Measurements from ENCODE around the gene LRIT2. TPM values are rescaled to one million over a fixed set of nuclear protein-coding genes. Genes with fewer than 3 reads are reported as not detected.
"Not testable (repeated sequence)": the region's sequence is repeated elsewhere in the genome, so short reads cannot be mapped to it uniquely, and the experiment has no call there.

Gene LRIT2
- total RNA-seq, 2 experiments from 2014 or later = not detected

GRCh38 chr10:84193327-84193726 lies 32.0 kb downstream of the LRIT2 start:
- H3K4me3 Mint-ChIP-seq = no peak overlapping the region
- no peak overlapping the region for H3K27ac Mint-ChIP-seq
- peaks cover 29% of the 10 kb centered on the region for H3K27me3 Mint-ChIP-seq
- peaks cover 13% of the 10 kb centered on the region for H3K4me1 Mint-ChIP-seq (ENCODE audit: low read depth)
- ChIA-PET POLR2A (no interaction called here), CTCF (interaction anchor here (1.8 to 2.6 kb wide), 2 partner anchors 10 to 54 kb away, joined by 5 to 6 read pairs; partner anchors contain the start of gene GHITM)
- no peak for DNase-seq
- H3K9me3 Mint-ChIP-seq = no peaks in the 10 kb centered on the region
- no peaks in the 10 kb centered on the region for H3K36me3 Mint-ChIP-seq
- intact Hi-C loops (cut with micrococcal nuclease) = loop anchor here (5.0 kb wide), 1 partner anchor 56 kb away; the partner anchor contains the start of gene GHITM

- Mint-ChIP-seq H3K4me1 (ENCODE audit: low read depth) (peaks cover 13% of the 10 kb centered on the region), H3K36me3 (no peaks in the 10 kb centered on the region), H3K27me3 (peaks cover 18% of the 10 kb centered on the region), H3K4me3 (no peak overlapping the region), H3K27ac (no peak overlapping the region), H3K9me3 (no peaks in the 10 kb centered on the region)
- intact Hi-C loops (cut with micrococcal nuclease) = loop anchor here (5.0 kb wide), 1 partner anchor 54 kb away; the partner anchor contains the start of gene GHITM
- DNase-seq = peak; percentile 27
- ChIA-PET POLR2A (no interaction called here), CTCF (interaction anchor here (2.0 kb wide), 1 partner anchor 14 kb away, joined by 8 read pairs; no protein-coding TSS in a partner anchor)
Observed at GRCh38 chr10:84191106-84191505, 34.2 kb downstream of the LRIT2 start.

GRCh38 chr10:84190621-84191020 lies 34.7 kb downstream of the LRIT2 start:
- Mint-ChIP-seq H3K9me3 (no peaks in the 10 kb centered on the region), H3K4me1 (ENCODE audit: low read depth) (peaks cover 13% of the 10 kb centered on the region), H3K27me3 (peaks cover 13% of the 10 kb centered on the region), H3K36me3 (no peaks in the 10 kb centered on the region), H3K4me3 (no peak overlapping the region), H3K27ac (no peak overlapping the region)
- DNase-seq = no peak
- intact Hi-C loops (cut with micrococcal nuclease) = loop anchor here (5.0 kb wide), 1 partner anchor 53 kb away; the partner anchor contains the start of gene GHITM
- CTCF ChIA-PET = no interaction called here
- POLR2A ChIA-PET = no interaction called here

GRCh38 chr10:84188815-84189214 lies 36.5 kb downstream of the LRIT2 start:
- peaks cover 11% of the 10 kb centered on the region for H3K4me1 Mint-ChIP-seq (ENCODE audit: low read depth)
- ChIA-PET POLR2A (no interaction called here), CTCF (no interaction called here)
- H3K36me3 Mint-ChIP-seq = no peaks in the 10 kb centered on the region
- intact Hi-C loops (cut with micrococcal nuclease) = no loop called here
- H3K4me3 Mint-ChIP-seq = no peak overlapping the region
- H3K27ac Mint-ChIP-seq = no peak overlapping the region
- peaks cover 4% of the 10 kb centered on the region for H3K27me3 Mint-ChIP-seq
- DNase-seq = no peak
- H3K9me3 Mint-ChIP-seq = no peaks in the 10 kb centered on the region

GRCh38 chr10:84185526-84186175 lies 39.7 kb downstream of the LRIT2 start:
- H3K27ac Mint-ChIP-seq = no peak overlapping the region
- H3K4me1 Mint-ChIP-seq (ENCODE audit: low read depth) = peaks cover 3% of the 10 kb centered on the region
- POLR2A ChIA-PET = no interaction called here

GRCh38 chr10:84184517-84184916 lies 40.8 kb downstream of the LRIT2 start:
- no peak overlapping the region for H3K27ac Mint-ChIP-seq
- intact Hi-C loops (cut with micrococcal nuclease) = no loop called here
- ChIA-PET CTCF (interaction anchor here (0.8 kb wide), 1 partner anchor 21 kb away, joined by 3 read pairs; no protein-coding TSS in a partner anchor), POLR2A (no interaction called here)
- H3K4me1 Mint-ChIP-seq (ENCODE audit: low read depth) = no peaks in the 10 kb centered on the region
- H3K9me3 Mint-ChIP-seq = no peaks in the 10 kb centered on the region
- H3K4me3 Mint-ChIP-seq = no peak overlapping the region
- no peak for DNase-seq
- no peaks in the 10 kb centered on the region for H3K27me3 Mint-ChIP-seq
- no peaks in the 10 kb centered on the region for H3K36me3 Mint-ChIP-seq

More at GRCh38 chr10:84185526-84186175, 39.7 kb downstream of the LRIT2 start:
- no peak overlapping the region for H3K4me3 Mint-ChIP-seq
- no peaks in the 10 kb centered on the region for H3K9me3 Mint-ChIP-seq
- CTCF ChIA-PET = no interaction called here
- no peaks in the 10 kb centered on the region for H3K27me3 Mint-ChIP-seq
- H3K36me3 Mint-ChIP-seq = no peaks in the 10 kb centered on the region
- DNase-seq = no peak
- intact Hi-C loops (cut with micrococcal nuclease) = no loop called here

GRCh38 chr10:84181631-84182030 lies 43.7 kb downstream of the LRIT2 start:
- H3K27me3 Mint-ChIP-seq = no peaks in the 10 kb centered on the region
- H3K36me3 Mint-ChIP-seq = no peaks in the 10 kb centered on the region
- ChIA-PET CTCF (no interaction called here), POLR2A (no interaction called here)
- no peak overlapping the region for H3K4me3 Mint-ChIP-seq
- peaks cover 5% of the 10 kb centered on the region for H3K4me1 Mint-ChIP-seq (ENCODE audit: low read depth)
- H3K27ac Mint-ChIP-seq = no peak overlapping the region
- intact Hi-C loops (cut with micrococcal nuclease) = no loop called here
- no peaks in the 10 kb centered on the region for H3K9me3 Mint-ChIP-seq
- DNase-seq = no peak

- H3K36me3 Mint-ChIP-seq; intact Hi-C loops (cut with micrococcal nuclease); H3K4me1 Mint-ChIP-seq (ENCODE audit: low read depth); H3K27me3 Mint-ChIP-seq; DNase-seq; H3K9me3 Mint-ChIP-seq; POLR2A ChIA-PET; CTCF ChIA-PET; H3K27ac Mint-ChIP-seq; H3K4me3 Mint-ChIP-seq: not testable (repeated sequence)
Observed at GRCh38 chr10:84180386-84180785, 45.0 kb downstream of the LRIT2 start.

GRCh38 chr10:84179059-84179710 lies 46.2 kb downstream of the LRIT2 start:
- peaks cover 8% of the 10 kb centered on the region for H3K4me1 Mint-ChIP-seq (ENCODE audit: low read depth)
- no peaks in the 10 kb centered on the region for H3K9me3 Mint-ChIP-seq
- H3K4me3 Mint-ChIP-seq = no peak overlapping the region
- intact Hi-C loops (cut with micrococcal nuclease) = no loop called here
- no peak overlapping the region for H3K27ac Mint-ChIP-seq
- DNase-seq = peak; percentile 50
- no peaks in the 10 kb centered on the region for H3K27me3 Mint-ChIP-seq
- H3K36me3 Mint-ChIP-seq = no peaks in the 10 kb centered on the region
- POLR2A ChIA-PET = no interaction called here
- CTCF ChIA-PET = no interaction called here

GRCh38 chr10:84178160-84178609 lies 47.2 kb downstream of the LRIT2 start:
- Mint-ChIP-seq H3K27ac (no peak overlapping the region), H3K4me1 (ENCODE audit: low read depth) (peaks cover 8% of the 10 kb centered on the region), H3K27me3 (no peaks in the 10 kb centered on the region), H3K36me3 (no peaks in the 10 kb centered on the region), H3K9me3 (no peaks in the 10 kb centered on the region), H3K4me3 (no peak overlapping the region)
- peak; percentile 1 for DNase-seq
- ChIA-PET POLR2A (no interaction called here), CTCF (interaction anchor here (1.1 kb wide), 1 partner anchor 30 kb away, joined by 6 read pairs; no protein-coding TSS in a partner anchor)
- intact Hi-C loops (cut with micrococcal nuclease) = no loop called here

GRCh38 chr10:84177541-84178141 lies 47.7 kb downstream of the LRIT2 start:
- Mint-ChIP-seq H3K4me1 (ENCODE audit: low read depth) (peaks cover 8% of the 10 kb centered on the region), H3K4me3 (no peak overlapping the region), H3K9me3 (no peaks in the 10 kb centered on the region), H3K27me3 (no peaks in the 10 kb centered on the region), H3K27ac (no peak overlapping the region), H3K36me3 (no peaks in the 10 kb centered on the region)
- ChIA-PET CTCF (interaction anchor here (1.1 kb wide), 1 partner anchor 30 kb away, joined by 6 read pairs; no protein-coding TSS in a partner anchor), POLR2A (no interaction called here)
- intact Hi-C loops (cut with micrococcal nuclease) = loop anchor here (2.0 kb wide), 1 partner anchor 39 kb away; the partner anchor contains the start of gene GHITM
- DNase-seq = peak; percentile 60

GRCh38 chr10:84176836-84177474 lies 48.4 kb downstream of the LRIT2 start:
- no peak for DNase-seq
- H3K4me1 Mint-ChIP-seq (ENCODE audit: low read depth) = peaks cover 8% of the 10 kb centered on the region
- intact Hi-C loops (cut with micrococcal nuclease) = loop anchor here (2.0 kb wide), 1 partner anchor 38 kb away; the partner anchor contains the start of gene GHITM
- H3K9me3 Mint-ChIP-seq = no peaks in the 10 kb centered on the region
- POLR2A ChIA-PET = no interaction called here
- CTCF ChIA-PET = interaction anchor here (1.1 kb wide), 1 partner anchor 29 kb away, joined by 6 read pairs; no protein-coding TSS in a partner anchor
- no peak overlapping the region for H3K27ac Mint-ChIP-seq
- no peaks in the 10 kb centered on the region for H3K36me3 Mint-ChIP-seq
- no peaks in the 10 kb centered on the region for H3K27me3 Mint-ChIP-seq
- no peak overlapping the region for H3K4me3 Mint-ChIP-seq
